ENCODE data around the gene ITGA2B. TPM values are rescaled to one million over a fixed set of nuclear protein-coding genes. Genes with fewer than 3 reads are reported as not detected.
"Not testable (repeated sequence)": the region's sequence is repeated elsewhere in the genome, so short reads cannot be mapped to it uniquely, and the experiment has no call there.

Gene ITGA2B
- total and polyA plus RNA-seq, 8 donors = 3.2 to 10.0 (median 8.0) TPM

- intact Hi-C loops (cut with DNase I) = no loop called here
- H3K36me3 ChIP-seq = peaks cover 3 to 52% of the 10 kb centered on the region in 2 donors
These were observed 38.7 kb downstream of the ITGA2B start for GRCh38 chr17:44350733-44351226.

GRCh38 chr17:44349553-44350070 is 39.8 kb downstream of the ITGA2B start:
- DNase-seq = no peak
- H3K27me3 ChIP-seq = peaks cover 0 to 2% of the 10 kb centered on the region in 2 donors
- no peak for ATAC-seq
- H3K27ac ChIP-seq = no peak overlapping the region
- H3K4me3 ChIP-seq = no peak overlapping the region
- TF ChIP-seq CTCF (IDR thresholded peaks at IDR 0.05) = no peak
- no peaks in the 10 kb centered on the region for H3K9me3 ChIP-seq
- intact Hi-C loops (cut with DNase I) = no loop called here
- H3K36me3 ChIP-seq = peaks cover 3 to 52% of the 10 kb centered on the region in 2 donors
- H3K4me1 ChIP-seq = peaks cover 6 to 55% of the 10 kb centered on the region in 2 donors

More at GRCh38 chr17:44350733-44351226, 38.7 kb downstream of the ITGA2B start:
- Histone ChIP-seq H3K4me1 (peaks cover 6 to 52% of the 10 kb centered on the region in 2 donors), H3K9me3 (no peaks in the 10 kb centered on the region), H3K27me3 (peaks cover 0 to 13% of the 10 kb centered on the region in 2 donors), H3K4me3 (no peak overlapping the region), H3K27ac (no peak overlapping the region)
- DNase-seq (peak in 2 of 4 donors; percentile 63 to 89), ATAC-seq (peak; percentile 69)
- TF ChIP-seq CTCF (IDR thresholded peaks at IDR 0.05) = peak; percentile 67 to 93

GRCh38 chr17:44348988-44349364 is 40.5 kb downstream of the ITGA2B start:
- intact Hi-C loops (cut with DNase I) = no loop called here
- H3K9me3 ChIP-seq = no peaks in the 10 kb centered on the region
- peaks cover 6 to 62% of the 10 kb centered on the region in 2 donors for H3K4me1 ChIP-seq

GRCh38 chr17:44348234-44348987 is 41.0 kb downstream of the ITGA2B start:
- no peaks in the 10 kb centered on the region for H3K27me3 ChIP-seq
- intact Hi-C loops (cut with DNase I) = no loop called here
- H3K9me3 ChIP-seq = no peaks in the 10 kb centered on the region
- H3K4me3 ChIP-seq = peak overlapping the region in 1 of 2 donors; percentile 78
- H3K4me1 ChIP-seq = peaks cover 6 to 65% of the 10 kb centered on the region in 2 donors
- peak overlapping the region in 1 of 2 donors; percentile 98 for H3K27ac ChIP-seq
- peak; percentile 6 for ATAC-seq
- H3K36me3 ChIP-seq = peaks cover 3 to 51% of the 10 kb centered on the region in 2 donors
- DNase-seq = peak in 2 of 4 donors; percentile 76 to 83
- no peak for TF ChIP-seq CTCF (IDR thresholded peaks at IDR 0.05)

More at GRCh38 chr17:44348988-44349364, 40.5 kb downstream of the ITGA2B start:
- Histone ChIP-seq H3K36me3 (peaks cover 3 to 52% of the 10 kb centered on the region in 2 donors), H3K27ac (no peak overlapping the region), H3K4me3 (no peak overlapping the region), H3K27me3 (no peaks in the 10 kb centered on the region)
- DNase-seq (no peak), ATAC-seq (no peak)
- no peak for TF ChIP-seq CTCF (IDR thresholded peaks at IDR 0.05)

GRCh38 chr17:44347206-44348055 is 42.0 kb downstream of the ITGA2B start:
- intact Hi-C loops (cut with DNase I); H3K9me3 ChIP-seq; ATAC-seq; H3K27me3 ChIP-seq: not testable (repeated sequence)
- Histone ChIP-seq H3K4me3 (peak overlapping the region in 1 of 2 donors; percentile 78), H3K36me3 (peaks cover 3 to 41% of the 10 kb centered on the region in 2 donors), H3K27ac (peak overlapping the region in 1 of 2 donors; percentile 98), H3K4me1 (peaks cover 6 to 58% of the 10 kb centered on the region in 2 donors)
- peak in 1 of 4 donors; percentile 14 for DNase-seq
